Measurements from ENCODE around the gene TUBGCP5. TPM values are rescaled to one million over a fixed set of nuclear protein-coding genes. Genes with fewer than 3 reads are reported as not detected.

Gene TUBGCP5
- total RNA-seq, 1 donor from 2014 or later: 34.3 TPM

DNA sequence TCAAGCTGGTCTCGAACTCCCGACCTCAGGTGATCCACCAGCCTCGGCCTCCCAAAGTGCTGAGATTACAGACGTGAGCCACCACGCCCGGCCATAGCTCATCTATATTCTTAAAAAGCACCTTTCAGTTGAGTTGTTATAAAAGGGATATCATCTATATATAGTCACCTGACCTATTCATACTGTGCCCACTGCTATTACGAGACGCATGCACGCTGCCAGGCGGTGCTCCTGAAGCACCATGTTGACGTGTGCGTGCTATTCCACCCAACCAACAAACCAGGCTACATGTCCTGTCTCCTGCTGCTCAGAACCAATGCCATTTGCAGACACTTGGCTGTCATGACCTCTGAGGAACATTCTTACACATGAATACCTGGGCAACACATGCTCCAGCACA lies 76.8 kb downstream of the TUBGCP5 start:
- no peak overlapping the region for H3K4me2 ChIP-seq
- H3K27me3 ChIP-seq: no peaks in the 10 kb centered on the region
- peaks cover 66% of the 10 kb centered on the region for H3K79me2 ChIP-seq (ENCODE audit: low read depth)
- Mint-ChIP-seq H3K36me3 (peaks cover 13% of the 10 kb centered on the region), H3K27me3 (ENCODE audit: insufficient read depth, low read depth) (peaks cover 5% of the 10 kb centered on the region), H3K27ac (no peak overlapping the region), H3K9me3 (no peaks in the 10 kb centered on the region), H3K4me3 (no peak overlapping the region), H3K4me1 (peaks cover 13% of the 10 kb centered on the region)
- H3F3A ChIP-seq (ENCODE audit: low read depth): no peaks in the 10 kb centered on the region
- H3K9ac ChIP-seq: no peak overlapping the region
- no peak overlapping the region for H3K27ac ChIP-seq
- H3K4me1 ChIP-seq: no peaks in the 10 kb centered on the region
- DNase-seq (ENCODE audit: low spot score): no peak
- no peak overlapping the region for H3K4me3 ChIP-seq
- TF ChIP-seq, protein P1, sequence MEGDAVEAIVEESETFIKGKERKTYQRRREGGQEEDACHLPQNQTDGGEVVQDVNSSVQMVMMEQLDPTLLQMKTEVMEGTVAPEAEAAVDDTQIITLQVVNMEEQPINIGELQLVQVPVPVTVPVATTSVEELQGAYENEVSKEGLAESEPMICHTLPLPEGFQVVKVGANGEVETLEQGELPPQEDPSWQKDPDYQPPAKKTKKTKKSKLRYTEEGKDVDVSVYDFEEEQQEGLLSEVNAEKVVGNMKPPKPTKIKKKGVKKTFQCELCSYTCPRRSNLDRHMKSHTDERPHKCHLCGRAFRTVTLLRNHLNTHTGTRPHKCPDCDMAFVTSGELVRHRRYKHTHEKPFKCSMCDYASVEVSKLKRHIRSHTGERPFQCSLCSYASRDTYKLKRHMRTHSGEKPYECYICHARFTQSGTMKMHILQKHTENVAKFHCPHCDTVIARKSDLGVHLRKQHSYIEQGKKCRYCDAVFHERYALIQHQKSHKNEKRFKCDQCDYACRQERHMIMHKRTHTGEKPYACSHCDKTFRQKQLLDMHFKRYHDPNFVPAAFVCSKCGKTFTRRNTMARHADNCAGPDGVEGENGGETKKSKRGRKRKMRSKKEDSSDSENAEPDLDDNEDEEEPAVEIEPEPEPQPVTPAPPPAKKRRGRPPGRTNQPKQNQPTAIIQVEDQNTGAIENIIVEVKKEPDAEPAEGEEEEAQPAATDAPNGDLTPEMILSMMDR (IDR thresholded peaks at IDR 0.05): no peak
- TF ChIP-seq EZH2phosphoT487 (IDR thresholded peaks at IDR 0.05): no peak
- no peak for TF ChIP-seq EZH2 (IDR thresholded peaks at IDR 0.05)
- peaks cover 60% of the 10 kb centered on the region for H4K20me1 ChIP-seq (ENCODE audit: low read depth)
- no peak overlapping the region for H2AFZ ChIP-seq (replicated peaks)
- no peaks in the 10 kb centered on the region for H3K36me3 ChIP-seq
- H3K9me3 ChIP-seq (ENCODE audit: low read depth): no peaks in the 10 kb centered on the region

DNA sequence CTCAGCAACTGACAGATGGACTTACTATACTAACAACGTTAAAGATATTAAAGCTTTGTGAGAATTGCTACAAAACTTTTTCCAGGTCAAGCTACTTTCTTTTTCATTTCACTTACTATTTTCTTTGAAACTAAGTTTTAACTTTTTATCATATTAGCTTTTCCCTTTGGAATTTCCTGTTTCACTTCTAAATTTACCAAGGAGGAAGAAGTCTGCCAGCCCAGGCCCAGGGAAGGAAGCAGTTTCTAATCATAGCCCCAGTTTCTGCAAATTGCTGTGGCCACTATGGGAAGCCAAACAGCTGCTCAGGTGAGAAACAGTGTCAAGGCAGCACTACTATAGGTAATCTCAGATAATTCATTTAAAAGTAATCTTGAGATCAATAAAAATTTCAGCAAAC lies 77.6 kb downstream of the TUBGCP5 start:
- TF ChIP-seq EZH2phosphoT487 (IDR thresholded peaks at IDR 0.05): no peak
- TF ChIP-seq, protein P1 (IDR thresholded peaks at IDR 0.05): no peak
- no peak for TF ChIP-seq EZH2 (IDR thresholded peaks at IDR 0.05)
- Histone ChIP-seq H3K79me2 (ENCODE audit: low read depth) (peaks cover 65% of the 10 kb centered on the region), H3K4me1 (no peaks in the 10 kb centered on the region), H3K9me3 (ENCODE audit: low read depth) (no peaks in the 10 kb centered on the region), H3K4me3 (no peak overlapping the region), H3K4me2 (no peak overlapping the region), H3K36me3 (no peaks in the 10 kb centered on the region), H3K27me3 (no peaks in the 10 kb centered on the region), H2AFZ (replicated peaks) (no peak overlapping the region), H4K20me1 (ENCODE audit: low read depth) (peaks cover 59% of the 10 kb centered on the region), H3F3A (ENCODE audit: low read depth) (no peaks in the 10 kb centered on the region), H3K9ac (no peak overlapping the region), H3K27ac (no peak overlapping the region)
- H3K4me3 Mint-ChIP-seq: no peak overlapping the region
- H3K27ac Mint-ChIP-seq: no peak overlapping the region
- H3K9me3 Mint-ChIP-seq: no peaks in the 10 kb centered on the region
- no peak for DNase-seq (ENCODE audit: low spot score)
- H3K4me1 Mint-ChIP-seq: peaks cover 16% of the 10 kb centered on the region
- H3K27me3 Mint-ChIP-seq (ENCODE audit: insufficient read depth, low read depth): peaks cover 5% of the 10 kb centered on the region
- peaks cover 12% of the 10 kb centered on the region for H3K36me3 Mint-ChIP-seq

- peaks cover 10% of the 10 kb centered on the region for H3K36me3 Mint-ChIP-seq
- H3F3A ChIP-seq (ENCODE audit: low read depth): no peaks in the 10 kb centered on the region
- no peak overlapping the region for H3K9ac ChIP-seq
- no peak overlapping the region for H3K4me3 Mint-ChIP-seq
- no peak overlapping the region for H3K4me3 ChIP-seq
- H3K4me1 ChIP-seq: no peaks in the 10 kb centered on the region
- TF ChIP-seq EZH2 (IDR thresholded peaks at IDR 0.05): no peak
- TF ChIP-seq, protein P1 (IDR thresholded peaks at IDR 0.05): no peak
- H3K4me1 Mint-ChIP-seq: peaks cover 28% of the 10 kb centered on the region
- no peaks in the 10 kb centered on the region for H3K36me3 ChIP-seq
- H3K9me3 Mint-ChIP-seq: no peaks in the 10 kb centered on the region
- H3K9me3 ChIP-seq (ENCODE audit: low read depth): no peaks in the 10 kb centered on the region
- H3K4me2 ChIP-seq: no peak overlapping the region
- no peak overlapping the region for H3K27ac Mint-ChIP-seq
- no peak overlapping the region for H3K27ac ChIP-seq
- peaks cover 61% of the 10 kb centered on the region for H4K20me1 ChIP-seq (ENCODE audit: low read depth)
- peaks cover 64% of the 10 kb centered on the region for H3K79me2 ChIP-seq (ENCODE audit: low read depth)
- DNase-seq (ENCODE audit: low spot score): no peak
- H3K27me3 ChIP-seq: no peaks in the 10 kb centered on the region
- no peak overlapping the region for H2AFZ ChIP-seq (replicated peaks)
- H3K27me3 Mint-ChIP-seq (ENCODE audit: insufficient read depth, low read depth): peaks cover 5% of the 10 kb centered on the region
Measured at GRCh38 chr15:22960556-22960955, 78.8 kb downstream of the TUBGCP5 start.
